T follicular helper cell (primary cell): ENCODE data around the gene MZB1.
"Not testable (repeated sequence)": the region's sequence is repeated elsewhere in the genome, so short reads cannot be mapped to it uniquely, and the experiment has no call there.

Experiments
- DNase-seq: peaks from one replicate; pipeline ENCODE4 v3.0.0-alpha.2; 2020; ENCODE audit warnings: low read depth

The MZB1 gene

DNA sequence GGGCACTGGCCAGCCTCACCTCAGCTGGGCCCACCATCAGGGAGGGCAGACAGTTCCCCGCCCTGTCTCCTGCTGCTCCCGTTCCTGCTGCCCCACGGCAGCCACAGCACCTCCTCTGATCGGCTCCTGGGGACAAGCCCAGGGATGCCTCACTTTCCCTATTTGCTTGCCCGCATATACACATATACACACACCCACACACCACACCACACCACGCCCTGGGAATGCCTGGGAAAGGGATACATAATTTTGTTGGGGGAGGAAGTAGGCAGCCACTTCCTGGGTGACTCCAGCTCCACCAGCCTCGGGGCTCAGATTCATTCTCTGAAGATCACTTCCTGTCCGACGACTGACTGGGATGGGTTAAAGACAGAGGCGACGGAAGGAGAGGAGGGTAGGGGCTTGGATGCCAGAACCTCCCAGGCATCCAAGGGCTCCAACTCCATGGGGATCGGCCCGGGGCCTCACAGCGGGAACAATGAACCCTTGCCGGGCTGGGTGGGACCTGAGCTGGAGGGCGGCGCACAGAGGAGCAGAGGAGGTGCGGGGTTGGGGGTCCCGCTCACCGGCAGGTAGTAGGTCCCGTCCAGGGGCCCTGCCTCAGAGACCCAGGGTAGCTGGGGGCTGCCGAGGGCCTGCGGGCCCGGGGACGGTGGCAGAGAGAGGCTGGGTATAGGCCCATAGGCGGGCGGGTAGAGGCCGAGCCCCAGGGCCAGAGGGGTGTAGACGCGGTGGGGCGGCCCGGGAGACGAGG, 2.0 kb upstream of the MZB1 start:
- no peak for DNase-seq

DNA sequence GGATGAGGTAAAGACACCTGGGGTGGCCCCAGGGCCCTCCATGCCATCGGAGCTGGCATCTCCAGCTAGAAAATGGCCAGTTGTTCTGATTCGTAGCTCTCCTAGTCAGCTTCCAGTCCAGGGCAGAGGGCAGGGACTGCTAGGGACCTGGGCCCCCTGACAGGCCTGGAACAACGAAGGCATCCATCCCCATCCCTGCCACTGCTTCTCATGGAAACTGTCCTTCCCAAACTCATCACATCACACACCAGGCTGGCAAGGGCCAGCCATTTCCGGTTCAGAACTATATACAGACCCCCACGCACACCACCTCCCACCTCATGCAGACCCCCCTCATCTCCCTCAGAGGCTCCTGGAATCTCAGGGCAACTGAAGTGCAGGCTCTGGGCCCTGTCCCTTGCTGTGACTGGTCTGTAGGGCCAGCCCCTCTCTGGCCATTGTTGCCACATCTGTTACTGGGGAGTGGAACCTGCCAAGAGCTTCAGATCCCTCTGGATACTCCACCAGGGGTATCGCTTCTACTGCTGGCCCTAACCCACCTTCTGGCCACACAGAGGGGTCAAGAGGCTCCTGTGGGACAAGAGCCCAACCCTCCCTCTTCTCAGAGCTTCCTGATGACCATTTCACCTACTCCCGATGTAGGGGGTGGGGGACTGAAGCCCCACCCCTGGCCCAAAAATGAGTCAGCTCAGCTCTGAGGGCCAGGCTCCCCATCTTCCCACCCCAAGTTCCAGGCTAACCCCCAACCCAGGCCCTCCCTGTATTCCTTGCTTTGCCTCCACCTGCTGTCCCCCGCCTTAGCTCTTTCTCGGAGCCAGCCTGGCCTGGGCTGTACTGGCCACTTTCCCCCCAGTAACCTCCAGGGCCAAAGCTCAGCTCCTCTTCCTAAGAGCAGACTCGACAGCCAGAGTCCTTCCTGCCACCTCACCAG, 1.2 kb upstream of the MZB1 start:
- no peak for DNase-seq

DNA sequence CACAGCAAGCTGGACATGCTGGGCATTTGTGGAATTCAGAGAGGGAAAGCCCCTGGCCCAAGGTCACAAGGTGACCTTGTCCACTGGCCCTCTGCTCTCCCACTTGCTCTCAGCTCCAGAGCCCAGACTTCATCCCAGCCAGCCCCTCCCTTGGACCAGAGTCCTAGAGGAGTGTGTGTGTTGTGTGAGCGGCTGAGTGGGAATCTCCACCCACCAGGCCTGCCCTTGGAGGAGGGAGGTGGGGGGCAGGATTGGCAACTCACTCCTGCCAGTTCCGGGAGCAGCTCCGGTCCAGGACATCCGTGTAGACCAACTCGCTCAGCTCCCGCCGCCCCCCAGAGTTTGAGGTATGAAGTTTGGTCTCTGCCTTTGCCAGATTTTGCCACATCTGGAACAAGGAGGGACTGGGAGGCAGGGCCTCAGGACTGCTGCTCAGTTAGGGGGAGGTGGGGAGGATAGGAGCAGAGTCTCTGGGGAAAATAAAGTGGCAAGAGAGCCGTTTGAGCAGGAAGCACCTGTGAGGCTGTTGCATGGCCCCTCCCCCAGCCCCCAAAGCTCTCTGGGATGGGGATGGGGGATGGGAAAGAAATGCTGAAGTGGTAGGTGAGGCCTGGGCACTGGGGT, 1.4 kb downstream of the MZB1 start:
- DNase-seq = no peak

GRCh38 chr5:139387611-139388197, 2.0 kb downstream of the MZB1 start:
- DNase-seq = no peak

GRCh38 chr5:139386956-139387355, 2.8 kb downstream of the MZB1 start:
- not testable (repeated sequence) for DNase-seq

DNA sequence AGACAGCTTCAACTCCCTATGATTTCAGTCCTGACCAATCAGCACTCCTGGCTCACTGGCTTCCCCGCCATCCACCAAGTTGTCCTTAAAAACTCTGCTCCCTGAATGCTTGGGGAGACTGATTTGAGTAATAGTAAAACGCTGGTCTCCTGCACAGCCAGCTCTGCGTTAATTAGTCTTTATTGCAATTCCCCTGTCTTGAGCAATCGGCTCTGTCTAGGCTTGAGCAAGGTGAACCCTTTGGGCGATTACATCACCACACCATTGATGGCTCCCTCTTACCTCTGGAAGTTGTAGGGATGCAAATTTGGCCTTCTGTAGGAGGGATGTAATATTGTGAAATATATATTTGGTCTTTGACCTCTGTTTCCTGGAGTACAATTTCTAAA, 3.7 kb downstream of the MZB1 start:
- no peak for DNase-seq

- DNase-seq = no peak
These were observed 4.4 kb downstream of the MZB1 start for GRCh38 chr5:139385061-139386049.

DNA sequence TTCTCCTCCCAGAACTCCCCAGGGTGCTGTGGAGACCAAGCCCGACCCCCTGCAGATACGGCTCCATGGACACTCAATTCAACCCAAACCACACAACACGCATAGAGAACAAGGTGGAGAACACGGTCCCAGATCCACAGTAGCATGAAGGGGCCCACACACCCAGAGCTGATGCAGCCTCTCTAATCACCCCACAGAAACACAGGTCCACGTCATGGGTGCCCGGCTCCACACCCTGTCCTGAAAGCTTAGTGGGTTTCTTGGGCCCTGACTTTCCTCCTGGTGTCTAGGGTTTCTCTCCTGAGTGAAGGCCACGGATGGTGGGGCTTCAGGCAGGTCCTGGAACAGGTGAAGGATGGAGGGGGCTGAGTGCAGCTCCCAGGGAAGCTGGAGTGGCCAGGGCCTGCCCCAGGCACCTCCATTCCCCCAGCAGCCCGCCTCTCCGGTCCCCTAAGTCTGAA, 5.1 kb downstream of the MZB1 start:
- DNase-seq = no peak

DNA sequence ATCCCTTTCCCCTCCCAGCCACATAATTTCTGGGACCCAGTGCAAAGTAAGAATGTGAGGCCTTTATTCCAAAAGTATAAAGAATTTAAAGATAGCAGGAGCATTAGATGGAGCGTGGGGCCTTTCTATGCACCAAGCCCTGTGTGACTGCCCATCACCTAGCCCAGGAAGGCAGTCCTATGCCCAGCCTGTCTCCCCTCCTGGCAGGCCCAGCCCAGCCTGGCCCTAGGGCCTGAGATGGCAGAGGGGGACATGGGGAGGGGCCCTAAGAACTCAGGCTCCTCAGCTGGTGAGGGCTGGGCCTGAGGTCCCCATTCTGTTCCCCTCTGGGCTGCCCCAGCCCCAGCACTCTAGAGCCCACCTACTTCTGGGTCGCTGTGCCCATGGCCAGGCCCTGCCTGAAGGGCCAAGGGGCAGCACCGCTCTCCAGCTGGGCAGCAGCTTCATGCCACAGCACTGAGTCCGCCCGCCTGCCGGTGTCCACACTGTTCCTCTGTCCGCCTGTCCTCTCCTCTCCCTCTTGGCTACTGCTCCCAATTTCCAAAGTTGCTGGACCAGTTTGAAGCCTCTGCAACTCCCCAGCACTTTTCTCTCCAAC, 5.6 kb downstream of the MZB1 start:
- no peak for DNase-seq

- DNase-seq = no peak
These were observed 6.3 kb downstream of the MZB1 start, which contains the start of gene SLC23A1 for GRCh38 chr5:139383275-139383992. Gene SLC23A1 (minus strand): TSS chr5:139383297. CDS start chr5:139383253, 44 bp downstream.

DNA sequence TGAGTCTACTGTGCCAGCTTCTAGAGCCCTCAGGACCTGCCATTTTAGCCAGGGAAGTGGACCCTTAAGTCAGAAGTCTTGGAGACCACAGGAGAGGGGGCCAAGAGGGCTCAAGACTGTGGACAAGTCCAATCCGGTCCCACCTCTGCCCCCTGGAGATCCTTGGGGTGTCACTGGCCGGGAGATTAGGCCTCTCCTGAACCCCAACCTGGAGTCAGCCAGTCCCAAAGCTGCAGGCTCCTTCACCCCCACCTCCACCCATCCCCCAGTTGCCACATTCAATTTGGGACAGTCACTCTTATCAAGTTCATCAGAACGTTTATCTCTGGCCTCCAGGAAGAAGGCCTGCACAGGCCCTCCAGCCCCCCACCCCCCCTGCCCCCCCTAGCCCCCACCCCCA, 6.9 kb downstream of the MZB1 start:
- no peak for DNase-seq

DNA sequence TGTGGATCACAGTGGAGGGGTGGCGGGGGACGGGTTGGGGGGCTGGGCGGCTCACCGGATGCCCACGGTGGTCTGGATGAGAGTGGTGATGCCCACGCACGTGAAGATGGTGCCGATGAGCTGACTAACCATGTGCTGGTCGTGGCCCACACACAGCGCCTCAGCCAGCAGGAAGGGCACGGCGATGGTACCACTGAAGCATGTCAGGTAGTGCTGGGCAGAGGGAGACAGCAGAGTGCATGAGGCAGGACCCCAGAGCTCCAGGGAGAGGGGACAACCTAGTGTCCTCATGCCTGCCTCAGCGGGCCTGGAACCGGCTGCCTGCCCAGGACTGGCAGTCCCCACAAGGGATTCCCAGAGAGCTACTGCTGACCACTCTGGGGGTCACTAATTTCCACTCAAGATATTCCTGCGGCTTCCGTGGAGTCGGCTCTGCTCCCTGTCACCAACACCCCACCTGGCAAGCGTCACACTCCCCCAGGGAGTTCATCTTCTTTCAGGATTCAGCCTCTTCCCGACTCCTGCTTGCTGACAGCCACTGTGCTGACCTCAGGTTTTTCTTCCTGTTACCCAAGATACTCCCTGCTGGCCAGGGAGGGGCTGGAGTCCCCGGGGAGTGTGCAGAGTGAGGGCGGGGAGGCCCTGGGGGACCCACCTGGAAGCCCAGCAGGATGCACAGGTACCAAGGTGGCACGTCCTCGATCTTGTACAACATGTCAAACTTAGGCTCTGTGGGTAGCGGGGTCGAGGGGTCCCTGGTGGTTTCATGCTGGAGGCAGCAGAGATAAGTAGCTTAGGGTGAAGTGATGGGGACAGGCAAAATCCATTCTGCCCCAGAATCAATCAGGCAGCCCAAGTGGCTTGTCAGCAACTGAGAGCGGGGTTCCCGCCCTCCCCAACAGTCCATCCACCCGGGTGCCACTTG, 7.6 kb downstream of the MZB1 start:
- no peak for DNase-seq

GRCh38 chr5:139379626-139380449, 9.9 kb downstream of the MZB1 start:
- DNase-seq = no peak

- DNase-seq = no peak
These were observed 10.8 kb downstream of the MZB1 start for GRCh38 chr5:139378941-139379361.

- DNase-seq = no peak
These were observed 11.4 kb downstream of the MZB1 start for GRCh38 chr5:139378101-139378825.

- no peak for DNase-seq
These were observed 12.5 kb downstream of the MZB1 start for GRCh38 chr5:139377226-139377625.

- DNase-seq = no peak
These were observed 13.3 kb downstream of the MZB1 start for GRCh38 chr5:139376364-139376763.
